ENCODE results near the gene CLCA4. TPM values are rescaled to one million over a fixed set of nuclear protein-coding genes. Genes with fewer than 3 reads are reported as not detected.
"Not testable (repeated sequence)": the region's sequence is repeated elsewhere in the genome, so short reads cannot be mapped to it uniquely, and the experiment has no call there.

Gene CLCA4
- total RNA-seq, 2 experiments from 2014 or later: not detected

- no peak for DNase-seq
- no peaks in the 10 kb centered on the region for H3K9me3 Mint-ChIP-seq
- ChIA-PET POLR2A (no interaction called here), CTCF (no interaction called here)
- no peaks in the 10 kb centered on the region for H3K36me3 Mint-ChIP-seq (ENCODE audit: low read depth)
- no peak for TF ChIP-seq CTCF (IDR thresholded peaks at IDR 0.05)
- no peak overlapping the region for H3K4me3 Mint-ChIP-seq
- no peak overlapping the region for H3K27ac Mint-ChIP-seq
- peaks cover 1% of the 10 kb centered on the region for H3K27me3 Mint-ChIP-seq
- intact Hi-C loops (cut with micrococcal nuclease): no loop called here
- ATAC-seq: no peak
- H3K4me1 Mint-ChIP-seq (ENCODE audit: low read depth): no peaks in the 10 kb centered on the region
These were observed 36.2 kb downstream of the CLCA4 start for GRCh38 chr1:86583032-86583431.

- ChIA-PET CTCF (no interaction called here), POLR2A (no interaction called here)
- no peak overlapping the region for H3K27ac Mint-ChIP-seq
- H3K36me3 Mint-ChIP-seq (ENCODE audit: low read depth): no peaks in the 10 kb centered on the region
- intact Hi-C loops (cut with micrococcal nuclease): no loop called here
- DNase-seq (no peak), ATAC-seq (no peak)
- no peak for TF ChIP-seq CTCF (IDR thresholded peaks at IDR 0.05)
- H3K4me3 Mint-ChIP-seq: no peak overlapping the region
- peaks cover 3% of the 10 kb centered on the region for H3K27me3 Mint-ChIP-seq
- H3K9me3 Mint-ChIP-seq: no peaks in the 10 kb centered on the region
- H3K4me1 Mint-ChIP-seq (ENCODE audit: low read depth): no peaks in the 10 kb centered on the region
These were observed 36.7 kb downstream of the CLCA4 start for GRCh38 chr1:86583593-86583992.

- Mint-ChIP-seq H3K27ac (no peak overlapping the region), H3K27me3 (peaks cover 6% of the 10 kb centered on the region), H3K9me3 (peaks cover 10% of the 10 kb centered on the region), H3K4me3 (no peak overlapping the region), H3K4me1 (ENCODE audit: low read depth) (no peaks in the 10 kb centered on the region), H3K36me3 (ENCODE audit: low read depth) (peaks cover 2% of the 10 kb centered on the region)
- no peak for TF ChIP-seq CTCF (IDR thresholded peaks at IDR 0.05)
- no peak for ATAC-seq
- intact Hi-C loops (cut with micrococcal nuclease): no loop called here
- DNase-seq: no peak
- ChIA-PET POLR2A (no interaction called here), CTCF (interaction anchor here (1.1 kb wide), 1 partner anchor 10 kb away, joined by 4 read pairs; no protein-coding TSS in a partner anchor)
These were observed 47.4 kb downstream of the CLCA4 start for GRCh38 chr1:86594284-86594770.

- peaks cover 2% of the 10 kb centered on the region for H3K36me3 Mint-ChIP-seq (ENCODE audit: low read depth)
- CTCF ChIA-PET: no interaction called here
- POLR2A ChIA-PET: no interaction called here
- H3K9me3 Mint-ChIP-seq: peaks cover 10% of the 10 kb centered on the region
- no peak for TF ChIP-seq CTCF (IDR thresholded peaks at IDR 0.05)
- no peaks in the 10 kb centered on the region for H3K4me1 Mint-ChIP-seq (ENCODE audit: low read depth)
- no peak overlapping the region for H3K4me3 Mint-ChIP-seq
- no peak for ATAC-seq
- H3K27ac Mint-ChIP-seq: no peak overlapping the region
- H3K27me3 Mint-ChIP-seq: peaks cover 1% of the 10 kb centered on the region
- intact Hi-C loops (cut with micrococcal nuclease): no loop called here
- no peak for DNase-seq
These were observed 49.3 kb downstream of the CLCA4 start for GRCh38 chr1:86596224-86596623.

- DNase-seq: no peak
- Mint-ChIP-seq H3K36me3 (ENCODE audit: low read depth) (peaks cover 2% of the 10 kb centered on the region), H3K9me3 (peaks cover 13% of the 10 kb centered on the region), H3K27me3 (peaks cover 1% of the 10 kb centered on the region), H3K27ac (no peak overlapping the region), H3K4me3 (no peak overlapping the region), H3K4me1 (ENCODE audit: low read depth) (no peaks in the 10 kb centered on the region)
- ChIA-PET CTCF (no interaction called here), POLR2A (no interaction called here)
- intact Hi-C loops (cut with micrococcal nuclease): no loop called here
- no peak for ATAC-seq
- no peak for TF ChIP-seq CTCF (IDR thresholded peaks at IDR 0.05)
These were observed 49.9 kb downstream of the CLCA4 start for GRCh38 chr1:86596741-86597290.

GRCh38 chr1:86606080-86606479 is 59.2 kb downstream of the CLCA4 start:
- H3K27ac Mint-ChIP-seq; ATAC-seq; DNase-seq; H3K36me3 Mint-ChIP-seq (ENCODE audit: low read depth); CTCF ChIA-PET; H3K9me3 Mint-ChIP-seq; H3K4me1 Mint-ChIP-seq (ENCODE audit: low read depth); H3K27me3 Mint-ChIP-seq; intact Hi-C loops (cut with micrococcal nuclease); POLR2A ChIA-PET; H3K4me3 Mint-ChIP-seq: not testable (repeated sequence)
